HEK293T (cell line): ENCODE data around the gene HEPH.

Source experiments
- CTCF ChIA-PET: fragments of 350-600 bp; formaldehyde crosslinking; extraction: SDS; loops from one replicate; lab custom pipeline; 2021; ENCODE audit warnings: antibody characterized with exemption, inconsistent platforms; lab: Yijun Ruan, JAX
- POLR2A ChIA-PET: fragments of 350-600 bp; formaldehyde crosslinking; extraction: SDS; loops from one replicate; lab custom pipeline; 2020; ENCODE audit warnings: antibody characterized with exemption, inconsistent platforms; lab: Yijun Ruan, JAX
- DNase-seq: peaks from one replicate; pipeline ENCODE4 v3.0.0; 2012; ENCODE audit warnings: mixed read lengths; ENCODE audit errors: extremely low spot score
- ARNT ChIP-seq: fragments of 450-650 bp; IDR thresholded peaks from 2 replicates; pipeline ENCODE4 v1.6.1; 2017; ENCODE audit warnings: mild to moderate bottlenecking
- BHLHE40 ChIP-seq: fragments of 450-650 bp; IDR thresholded peaks from 2 replicates; pipeline ENCODE4 v1.6.1; 2016; ENCODE audit warnings: mild to moderate bottlenecking, moderate library complexity, borderline replicate concordance
- CTBP1 ChIP-seq: fragments of 450-650 bp; IDR thresholded peaks from 2 replicates; pipeline ENCODE4 v1.6.1; 2016; ENCODE audit warnings: borderline replicate concordance
- ELF4 ChIP-seq: fragments of 450-650 bp; IDR thresholded peaks from 2 replicates; pipeline ENCODE4 v1.6.1; 2017; ENCODE audit warnings: antibody characterized with exemption
- FOXA1 ChIP-seq: fragments of 450-650 bp; IDR thresholded peaks from 2 replicates; pipeline ENCODE4 v1.6.1; 2016; ENCODE audit warnings: mild to moderate bottlenecking
- FOXK2 ChIP-seq: fragments of 450-650 bp; IDR thresholded peaks from 2 replicates; pipeline ENCODE4 v1.6.1; 2016; ENCODE audit warnings: mild to moderate bottlenecking
- FOXM1 ChIP-seq: fragments of 450-650 bp; IDR thresholded peaks from 2 replicates; pipeline ENCODE4 v1.6.1; 2017; ENCODE audit warnings: mild to moderate bottlenecking, borderline replicate concordance
- HDGF ChIP-seq: fragments of 450-650 bp; IDR thresholded peaks from 2 replicates; pipeline ENCODE4 v1.6.1; 2017; ENCODE audit warnings: antibody characterized with exemption, borderline replicate concordance
- L3MBTL2 ChIP-seq: fragments of 450-650 bp; conservative IDR thresholded peaks from 2 replicates; pipeline ENCODE4 v1.6.1; 2016; ENCODE audit warnings: mild to moderate bottlenecking
- LEF1 ChIP-seq: fragments of 450-650 bp; IDR thresholded peaks from 2 replicates; pipeline ENCODE4 v1.6.1; 2017; ENCODE audit warnings: mild to moderate bottlenecking, borderline replicate concordance
- NFRKB ChIP-seq: fragments of 450-650 bp; IDR thresholded peaks from 2 replicates; pipeline ENCODE4 v1.6.1; 2016; ENCODE audit warnings: mild to moderate bottlenecking, moderate library complexity
- SP1 ChIP-seq: fragments of 450-650 bp; IDR thresholded peaks from 2 replicates; pipeline ENCODE4 v1.6.1; 2017
- SUZ12 ChIP-seq: fragments of 450-650 bp; IDR thresholded peaks from 2 replicates; pipeline ENCODE4 v1.6.1; 2016; ENCODE audit warnings: mild to moderate bottlenecking
- TARDBP ChIP-seq: fragments of 450-650 bp; IDR thresholded peaks from 2 replicates; pipeline ENCODE4 v1.6.1; 2016
- ZNF384 ChIP-seq: fragments of 450-650 bp; IDR thresholded peaks from 2 replicates; pipeline ENCODE4 v1.6.1; 2016
- TF ChIP-seq, protein P1 (sequence below): fragments of 450-650 bp; IDR thresholded peaks from 2 replicates; pipeline ENCODE4 v1.6.1; 2016

HEPH gene

GRCh38 chrX:66149519-66149918 lies 14.5 kb upstream of the HEPH start:
- ChIA-PET CTCF (no interaction called here), POLR2A (no interaction called here)
- DNase-seq, result no peak
- TF ChIP-seq, protein P1, sequence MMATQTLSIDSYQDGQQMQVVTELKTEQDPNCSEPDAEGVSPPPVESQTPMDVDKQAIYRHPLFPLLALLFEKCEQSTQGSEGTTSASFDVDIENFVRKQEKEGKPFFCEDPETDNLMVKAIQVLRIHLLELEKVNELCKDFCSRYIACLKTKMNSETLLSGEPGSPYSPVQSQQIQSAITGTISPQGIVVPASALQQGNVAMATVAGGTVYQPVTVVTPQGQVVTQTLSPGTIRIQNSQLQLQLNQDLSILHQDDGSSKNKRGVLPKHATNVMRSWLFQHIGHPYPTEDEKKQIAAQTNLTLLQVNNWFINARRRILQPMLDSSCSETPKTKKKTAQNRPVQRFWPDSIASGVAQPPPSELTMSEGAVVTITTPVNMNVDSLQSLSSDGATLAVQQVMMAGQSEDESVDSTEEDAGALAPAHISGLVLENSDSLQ, result no peak
- TF ChIP-seq LEF1 (no peak), BHLHE40 (no peak), ZNF384 (no peak), FOXM1 (no peak), FOXA1 (no peak), L3MBTL2 (no peak), SP1 (no peak), ELF4 (no peak), FOXK2 (no peak), CTBP1 (no peak), NFRKB (no peak), HDGF (no peak), SUZ12 (no peak), TARDBP (no peak), ARNT (no peak)

DNA sequence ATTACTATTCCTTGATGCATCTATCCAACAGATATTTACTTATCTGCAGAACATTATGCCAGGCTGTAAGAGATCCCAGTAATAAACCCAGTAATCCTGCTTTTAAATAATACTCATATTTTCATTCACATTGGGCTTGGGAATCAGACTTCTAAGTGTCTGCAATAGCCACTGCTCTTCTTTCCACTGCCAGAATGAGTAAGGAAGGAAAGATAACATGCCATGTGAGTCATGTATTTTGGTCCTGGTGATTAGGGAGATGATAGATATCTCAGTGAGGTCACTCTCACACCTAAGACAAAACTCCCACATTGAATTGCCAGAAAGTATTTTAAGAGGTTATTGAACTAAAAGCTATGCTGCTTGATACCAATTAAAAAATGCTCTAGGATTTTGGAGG lies 13.9 kb upstream of the HEPH start:
- ChIA-PET CTCF (no interaction called here), POLR2A (no interaction called here)
- no peak for DNase-seq
- TF ChIP-seq, protein P1, result no peak
- no peak for TF ChIP-seq LEF1
- TF ChIP-seq ARNT, result no peak

DNA sequence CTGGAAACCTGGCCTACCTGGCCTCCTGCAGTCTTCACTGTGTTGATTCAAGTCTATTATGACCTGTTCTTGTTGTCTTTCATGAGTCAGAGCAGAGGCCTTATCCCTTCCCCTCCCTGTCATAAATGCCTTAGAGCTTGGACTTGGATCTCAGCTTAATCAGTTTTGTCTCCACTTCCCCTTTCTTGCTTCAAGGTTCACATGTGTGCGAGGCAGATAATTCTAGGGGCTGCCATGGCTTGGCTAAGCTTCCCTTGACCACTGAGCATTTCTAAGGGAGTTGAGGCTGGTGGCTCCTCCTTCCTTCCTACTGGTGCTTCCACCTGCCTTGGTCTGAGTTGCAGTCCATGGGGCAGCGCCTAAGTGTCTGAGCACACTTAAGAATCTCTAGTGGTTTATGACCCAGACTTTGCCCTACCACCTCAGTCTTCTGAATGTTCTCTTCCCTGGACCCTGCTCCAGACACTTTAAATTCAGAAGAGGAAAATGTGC lies 1.7 kb upstream of the HEPH start:
- DNase-seq, result no peak
- POLR2A ChIA-PET, result no interaction called here
- CTCF ChIA-PET, result no interaction called here
- TF ChIP-seq ELF4, result no peak
- TF ChIP-seq TARDBP, result no peak
- TF ChIP-seq L3MBTL2, result no peak
- TF ChIP-seq ARNT, result no peak
- TF ChIP-seq, protein P1, result no peak

- no peak for TF ChIP-seq SUZ12
- TF ChIP-seq HDGF, result no peak
- no peak for TF ChIP-seq ELF4
- TF ChIP-seq FOXM1, result no peak
- TF ChIP-seq LEF1, result no peak
- no peak for TF ChIP-seq BHLHE40
- no peak for TF ChIP-seq NFRKB
- TF ChIP-seq SP1, result no peak
- TF ChIP-seq FOXK2, result no peak
- no peak for TF ChIP-seq FOXA1
- TF ChIP-seq, protein P1, result no peak
- no peak for TF ChIP-seq ZNF384
- ChIA-PET CTCF (no interaction called here), POLR2A (no interaction called here)
- DNase-seq, result no peak
Measured at GRCh38 chrX:66163447-66163846, 600 bp upstream of the HEPH start.

GRCh38 chrX:66164470-66164869 lies 423 bp downstream of the HEPH start:
- ChIA-PET POLR2A (no interaction called here), CTCF (no interaction called here)
- DNase-seq, result no peak
- TF ChIP-seq, protein P1, result no peak
- no peak for TF ChIP-seq SP1
- TF ChIP-seq TARDBP, result no peak
- TF ChIP-seq ARNT, result no peak
- no peak for TF ChIP-seq SUZ12
- TF ChIP-seq L3MBTL2, result no peak
- no peak for TF ChIP-seq CTBP1
- TF ChIP-seq BHLHE40, result no peak
- no peak for TF ChIP-seq FOXA1
- no peak for TF ChIP-seq ELF4
- TF ChIP-seq HDGF, result no peak
- no peak for TF ChIP-seq NFRKB
- no peak for TF ChIP-seq LEF1
- no peak for TF ChIP-seq FOXM1
- no peak for TF ChIP-seq ZNF384
- TF ChIP-seq FOXK2, result no peak

GRCh38 chrX:66164931-66165330 lies 884 bp downstream of the HEPH start:
- no peak for DNase-seq
- ChIA-PET POLR2A (no interaction called here), CTCF (no interaction called here)
- TF ChIP-seq CTBP1 (no peak), SUZ12 (no peak), FOXM1 (no peak), HDGF (no peak), ZNF384 (no peak), FOXA1 (no peak), LEF1 (no peak), ELF4 (no peak), TARDBP (no peak), BHLHE40 (no peak), L3MBTL2 (no peak), SP1 (no peak), FOXK2 (no peak), NFRKB (no peak), ARNT (no peak)
- TF ChIP-seq, protein P1, result no peak
